Measurements from ENCODE around the gene GPC5. TPM values are rescaled to one million over a fixed set of nuclear protein-coding genes. Genes with fewer than 3 reads are reported as not detected.

The GPC5 gene
- total RNA-seq, 2 donors from 2014 or later = 0.83 to 1.3 TPM

GRCh38 chr13:92038905-92039304 is 640.5 kb downstream of the GPC5 start:
- H3K4me1 ChIP-seq = no peaks in the 10 kb centered on the region
- H3K27me3 ChIP-seq = no peaks in the 10 kb centered on the region
- no peak overlapping the region for H3K27ac ChIP-seq
- H3K4me3 ChIP-seq = no peak overlapping the region
- no peaks in the 10 kb centered on the region for H3K36me3 ChIP-seq
- no peak for DNase-seq (ENCODE audit: low spot score)
- H3K9me3 ChIP-seq = no peaks in the 10 kb centered on the region
- TF ChIP-seq CTCF (IDR thresholded peaks at IDR 0.05) = no peak

GRCh38 chr13:92042522-92042921 is 644.1 kb downstream of the GPC5 start:
- TF ChIP-seq CTCF (IDR thresholded peaks at IDR 0.05) = no peak

GRCh38 chr13:92044351-92044750 is 645.9 kb downstream of the GPC5 start:
- Histone ChIP-seq H3K36me3 (no peaks in the 10 kb centered on the region), H3K4me1 (no peaks in the 10 kb centered on the region), H3K9me3 (no peaks in the 10 kb centered on the region), H3K27me3 (no peaks in the 10 kb centered on the region), H3K27ac (no peak overlapping the region), H3K4me3 (no peak overlapping the region)
- DNase-seq (ENCODE audit: low spot score) = no peak
- TF ChIP-seq CTCF (IDR thresholded peaks at IDR 0.05) = no peak

More at GRCh38 chr13:92042522-92042921, 644.1 kb downstream of the GPC5 start:
- Histone ChIP-seq H3K27me3 (no peaks in the 10 kb centered on the region), H3K36me3 (no peaks in the 10 kb centered on the region), H3K4me3 (no peak overlapping the region), H3K4me1 (no peaks in the 10 kb centered on the region), H3K9me3 (no peaks in the 10 kb centered on the region), H3K27ac (no peak overlapping the region)
- no peak for DNase-seq (ENCODE audit: low spot score)

- no peaks in the 10 kb centered on the region for H3K27me3 ChIP-seq
- DNase-seq (ENCODE audit: low spot score) = no peak
- no peaks in the 10 kb centered on the region for H3K36me3 ChIP-seq
- H3K27ac ChIP-seq = no peak overlapping the region
- no peak for TF ChIP-seq CTCF (IDR thresholded peaks at IDR 0.05)
- no peak overlapping the region for H3K4me3 ChIP-seq
- H3K9me3 ChIP-seq = no peaks in the 10 kb centered on the region
- H3K4me1 ChIP-seq = no peaks in the 10 kb centered on the region
Measured at GRCh38 chr13:92054389-92054788, 656.0 kb downstream of the GPC5 start.

- Histone ChIP-seq H3K9me3 (no peaks in the 10 kb centered on the region), H3K4me1 (no peaks in the 10 kb centered on the region), H3K27ac (no peak overlapping the region), H3K4me3 (no peak overlapping the region), H3K27me3 (no peaks in the 10 kb centered on the region), H3K36me3 (no peaks in the 10 kb centered on the region)
- no peak for TF ChIP-seq CTCF (IDR thresholded peaks at IDR 0.05)
- no peak for DNase-seq (ENCODE audit: low spot score)
Measured at GRCh38 chr13:92074658-92075057, 676.2 kb downstream of the GPC5 start.

- Histone ChIP-seq H3K9me3 (no peaks in the 10 kb centered on the region), H3K36me3 (no peaks in the 10 kb centered on the region), H3K4me3 (no peak overlapping the region), H3K27ac (no peak overlapping the region), H3K4me1 (no peaks in the 10 kb centered on the region), H3K27me3 (no peaks in the 10 kb centered on the region)
- DNase-seq (ENCODE audit: low spot score) = no peak
- TF ChIP-seq CTCF (IDR thresholded peaks at IDR 0.05) = no peak
Measured at GRCh38 chr13:92097337-92097903, 699.0 kb downstream of the GPC5 start.

Measured in right atrium auricular region (tissue), 2 donors.